Gastroesophageal sphincter (tissue), 3 donors: ENCODE results near the gene CD302.

Experiments used
- CTCF ChIP-seq, 4 experiments: fragments of 200-600 bp in 2 of 4; fragments of 450-650 bp in 2 of 4; sonication (generic) in 1 of 4; IDR thresholded peaks; one replicate each; pipeline ENCODE4 v1.5.1; 2017 to 2019; ENCODE audit warnings: antibody characterized with exemption in 4 of 4, mild to moderate bottlenecking in 2 of 4, moderate library complexity in 2 of 4
- EP300 ChIP-seq: sonication (generic); formaldehyde crosslinking; IDR thresholded peaks from one replicate; pipeline ENCODE4 v1.6.1; 2017; ENCODE audit warnings: antibody characterized with exemption, mild to moderate bottlenecking
- POLR2A ChIP-seq, 2 donors: fragments of 450-650 bp; IDR thresholded peaks; one replicate each; pipeline ENCODE4 v1.6.1; 2017; ENCODE audit warnings: antibody characterized with exemption in 2 of 2, mild to moderate bottlenecking in 2 of 2, moderate library complexity in 1 of 2
- POLR2AphosphoS5 ChIP-seq: sonication (generic); formaldehyde crosslinking; IDR thresholded peaks from one replicate; pipeline ENCODE4 v1.6.1; 2017; ENCODE audit warnings: antibody characterized with exemption

GRCh38 chr2:159728629-159729028 is 69.4 kb downstream of the CD302 start:
- TF ChIP-seq CTCF (IDR thresholded peaks at IDR 0.05) (no peak), POLR2AphosphoS5 (no peak), EP300 (no peak), POLR2A (IDR thresholded peaks at IDR 0.05) (no peak)
